HG02588 (cell line): Measurements from ENCODE around the gene ZER1.
A peak's percentile ranks its signal among the peaks of the same experiment; 100 is the strongest.

Source experiments
- ATAC-seq: cut with Tn5 transposase; IDR thresholded peaks from one replicate; pipeline ENCODE4 v1.9.1; 2021; ENCODE audit warnings: mild to moderate bottlenecking, moderate library complexity; ENCODE audit not compliant: unreplicated experiment

ZER1 gene

DNA sequence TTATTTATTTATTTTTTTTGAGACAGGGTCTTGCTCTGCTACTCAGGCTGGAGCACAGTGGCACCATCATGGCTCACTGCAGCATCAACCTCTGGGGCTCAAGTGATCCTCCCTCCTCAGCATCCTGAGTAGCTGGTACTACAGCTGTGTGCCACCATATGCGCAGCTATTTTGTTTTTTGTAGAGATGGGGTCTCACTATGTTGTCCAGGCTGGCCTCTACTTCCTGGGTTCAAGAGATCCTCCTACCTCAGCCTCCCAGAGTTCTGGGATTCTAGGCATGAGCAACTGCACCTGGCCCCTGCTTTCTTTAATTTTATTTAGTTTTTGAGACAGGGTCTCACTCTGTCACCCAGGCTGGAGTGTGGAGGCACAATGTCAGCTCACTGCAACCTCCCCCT is 28.3 kb downstream of the ZER1 start:
- no peak for ATAC-seq

DNA sequence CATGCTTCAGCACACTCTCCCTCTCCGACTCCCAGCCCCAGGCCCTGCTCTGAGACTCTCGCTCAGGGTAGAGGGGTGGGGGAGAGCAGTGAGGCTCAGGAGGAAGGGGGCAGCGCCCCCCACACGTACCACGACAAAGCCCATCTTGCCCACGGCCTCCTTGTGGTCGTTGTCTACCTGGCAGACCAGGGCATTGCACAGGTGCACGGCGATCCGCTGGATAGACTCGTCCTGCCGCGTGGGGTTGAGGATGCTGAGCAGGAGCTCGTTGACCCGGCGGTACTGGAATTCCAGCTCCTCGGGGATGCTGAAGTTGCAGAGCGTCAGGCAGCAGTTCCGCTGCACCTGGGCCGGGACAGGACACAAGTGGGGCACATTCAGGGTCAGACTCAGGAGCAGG is 29.3 kb downstream of the ZER1 start:
- no peak for ATAC-seq

DNA sequence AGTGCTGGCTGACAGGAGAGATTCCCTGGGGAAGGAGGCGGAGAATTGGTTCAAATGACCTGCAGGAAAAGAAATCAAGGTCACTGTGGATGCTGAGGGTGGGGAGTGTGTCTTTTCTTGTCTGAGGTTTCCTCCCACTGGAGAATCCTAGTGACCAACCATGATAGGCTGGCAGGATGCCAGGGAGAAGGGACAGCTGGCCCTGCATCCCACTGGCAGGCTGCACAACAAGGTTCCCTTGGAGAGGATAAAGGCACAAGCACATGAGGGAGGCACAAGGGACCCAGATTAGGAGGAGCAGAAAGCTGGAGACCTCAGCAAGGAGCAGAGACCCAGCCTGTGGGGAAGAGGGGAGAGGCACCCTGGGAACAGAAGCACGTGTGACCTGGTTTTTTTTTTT is 36.4 kb downstream of the ZER1 start:
- no peak for ATAC-seq

DNA sequence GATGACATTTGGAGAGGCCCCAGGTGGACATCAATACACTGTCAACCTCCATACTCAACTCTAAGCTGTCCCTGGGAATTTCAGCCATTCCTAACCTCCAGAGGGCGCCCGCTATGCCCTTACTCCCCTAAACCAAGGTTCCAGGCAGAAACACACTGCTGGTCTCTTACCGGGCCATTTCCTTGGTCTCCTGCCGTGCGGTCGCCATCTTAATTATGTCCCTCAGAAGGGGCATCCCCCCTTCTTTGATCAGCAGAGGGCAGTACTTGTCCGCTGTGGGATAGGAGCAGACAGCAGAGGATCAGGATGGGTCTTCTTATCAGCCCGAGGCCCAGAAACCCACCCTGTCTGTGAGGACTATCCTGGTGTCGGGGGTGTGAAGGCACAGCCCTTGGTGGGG is 38.5 kb downstream of the ZER1 start:
- ATAC-seq = no peak

DNA sequence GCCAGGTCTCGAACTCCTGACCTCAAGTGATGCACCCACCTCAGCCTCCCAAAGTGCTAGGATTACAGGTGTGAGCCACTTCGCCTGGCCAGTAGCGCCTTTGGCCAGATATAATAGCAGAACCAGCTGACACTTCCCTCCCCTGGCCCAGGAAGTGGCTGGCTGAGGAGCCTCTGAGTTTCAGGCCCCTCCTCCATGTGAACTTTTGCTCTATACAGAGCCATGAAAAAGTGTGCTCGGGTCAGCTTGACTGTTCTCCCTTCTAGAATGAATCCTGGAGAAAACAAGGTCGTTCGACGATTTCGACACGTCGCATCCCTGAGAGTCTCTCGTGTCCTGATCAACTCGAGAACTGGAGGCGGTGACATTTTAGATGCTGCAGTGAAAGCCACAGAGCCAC is 39.2 kb downstream of the ZER1 start:
- no peak for ATAC-seq

DNA sequence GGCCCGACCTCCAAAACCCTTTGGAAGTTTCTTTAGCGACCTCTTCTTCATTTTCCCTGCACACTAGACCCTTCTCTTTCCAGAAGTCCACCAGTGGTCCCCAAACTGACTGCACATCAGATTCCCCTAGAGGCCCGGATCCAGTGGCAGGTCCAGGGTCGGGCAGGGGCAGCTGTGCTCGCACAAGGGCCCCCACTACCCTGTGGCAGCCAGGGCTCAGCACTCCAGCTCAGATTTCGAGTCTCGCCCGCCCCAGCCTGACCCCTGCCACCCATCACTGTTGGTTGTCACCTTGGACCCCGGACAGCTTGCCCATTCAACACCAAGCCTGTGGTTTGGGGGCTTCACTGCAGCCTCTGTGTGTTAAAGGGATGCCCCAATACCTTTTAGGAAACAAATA is 40.0 kb downstream of the ZER1 start:
- no peak for ATAC-seq

DNA sequence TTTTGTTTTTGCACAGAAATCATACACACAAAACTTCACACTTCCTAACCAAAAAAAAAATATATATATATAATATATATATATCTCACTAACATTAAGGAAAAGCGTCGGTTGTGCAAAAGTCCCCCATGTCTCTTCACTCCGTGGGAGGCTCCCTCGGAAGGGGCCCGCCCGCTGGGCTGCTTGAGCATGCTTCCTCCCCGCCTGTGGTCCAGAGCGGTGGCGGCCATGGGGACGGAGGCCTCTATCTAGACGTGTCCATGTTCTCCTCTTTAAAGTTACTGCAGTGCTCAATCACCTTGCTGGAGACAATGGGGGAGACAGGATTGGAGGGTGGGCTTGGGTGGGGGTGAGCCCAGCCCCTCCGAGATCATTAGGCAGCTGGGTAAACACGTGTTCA is 40.6 kb downstream of the ZER1 start:
- ATAC-seq = no peak

DNA sequence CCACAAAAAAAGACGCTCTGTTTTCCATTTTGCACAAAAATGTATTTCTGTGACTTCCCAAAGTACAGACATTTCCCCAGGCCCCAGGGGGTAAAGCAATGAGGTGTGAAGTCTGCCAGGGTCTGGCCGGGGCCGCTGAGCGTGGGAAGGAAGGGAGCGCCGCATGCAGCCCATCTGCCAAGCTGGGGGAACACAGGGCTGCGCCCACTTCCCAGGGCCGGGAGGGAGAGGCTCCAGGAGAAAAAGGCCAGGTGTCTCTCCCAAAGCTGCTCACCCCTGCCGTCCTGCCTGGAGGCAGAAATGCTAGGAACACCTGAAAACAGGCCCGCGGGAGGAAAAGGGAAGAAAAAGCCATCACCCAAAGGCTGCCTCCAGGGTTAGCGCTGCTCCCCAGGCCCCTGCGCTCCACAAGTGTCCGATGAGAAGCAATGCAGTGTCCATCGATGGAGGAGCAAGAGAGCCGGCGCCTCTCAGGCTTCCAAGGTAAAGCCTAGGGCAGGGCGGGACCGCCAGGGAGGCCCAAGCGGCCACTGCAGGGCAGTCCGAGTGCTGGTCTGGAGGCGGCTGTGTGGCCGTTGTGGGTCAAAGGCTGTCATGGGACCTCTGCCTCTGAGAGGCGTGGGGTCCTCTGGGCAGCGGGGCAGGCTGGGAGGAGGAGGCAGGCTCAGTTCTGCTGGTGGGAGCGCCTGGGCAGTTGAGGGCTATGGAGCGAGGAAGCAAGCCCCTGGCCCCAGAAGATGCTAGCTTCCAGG is 41.8 kb downstream of the ZER1 start:
- no peak for ATAC-seq

DNA sequence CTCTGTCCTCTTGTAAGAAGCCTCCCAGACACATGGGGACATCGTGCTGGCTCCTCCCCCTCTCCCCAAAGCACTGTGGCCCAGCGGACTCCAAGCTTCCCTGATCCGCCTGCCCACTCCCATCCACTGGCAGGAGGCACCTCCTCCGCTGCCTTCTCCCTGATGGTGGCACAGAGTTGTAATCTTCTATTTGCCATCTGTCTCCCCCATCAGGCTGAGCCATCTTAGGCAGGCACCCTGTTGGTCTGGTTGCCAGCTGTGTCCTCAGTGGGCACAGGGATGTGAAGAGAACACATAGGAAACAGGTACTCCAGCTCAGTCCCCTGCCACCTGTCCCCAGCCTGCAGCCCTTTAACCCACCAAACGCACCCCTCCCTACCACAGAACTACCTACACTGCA is 42.4 kb downstream of the ZER1 start:
- no peak for ATAC-seq

DNA sequence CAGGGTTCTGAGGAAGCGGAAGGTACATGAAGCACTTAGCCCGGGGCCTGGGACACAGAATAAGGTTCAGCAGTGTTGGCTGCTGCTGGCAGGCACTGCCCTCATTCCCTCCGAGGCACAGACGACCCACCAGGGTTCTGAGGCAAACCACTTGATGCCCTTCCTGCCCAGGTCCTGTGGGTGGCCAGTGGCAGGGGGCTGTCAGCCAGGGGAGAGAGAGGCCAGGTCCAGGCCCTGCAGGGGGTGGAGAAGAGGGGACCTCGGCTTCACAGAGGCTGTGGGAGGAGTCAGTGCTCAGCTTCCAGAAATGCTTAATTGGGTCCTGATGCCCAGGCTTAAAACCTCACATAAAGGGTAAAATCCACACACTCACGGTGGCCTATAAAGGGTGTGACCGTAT is 43.4 kb downstream of the ZER1 start:
- ATAC-seq = no peak

DNA sequence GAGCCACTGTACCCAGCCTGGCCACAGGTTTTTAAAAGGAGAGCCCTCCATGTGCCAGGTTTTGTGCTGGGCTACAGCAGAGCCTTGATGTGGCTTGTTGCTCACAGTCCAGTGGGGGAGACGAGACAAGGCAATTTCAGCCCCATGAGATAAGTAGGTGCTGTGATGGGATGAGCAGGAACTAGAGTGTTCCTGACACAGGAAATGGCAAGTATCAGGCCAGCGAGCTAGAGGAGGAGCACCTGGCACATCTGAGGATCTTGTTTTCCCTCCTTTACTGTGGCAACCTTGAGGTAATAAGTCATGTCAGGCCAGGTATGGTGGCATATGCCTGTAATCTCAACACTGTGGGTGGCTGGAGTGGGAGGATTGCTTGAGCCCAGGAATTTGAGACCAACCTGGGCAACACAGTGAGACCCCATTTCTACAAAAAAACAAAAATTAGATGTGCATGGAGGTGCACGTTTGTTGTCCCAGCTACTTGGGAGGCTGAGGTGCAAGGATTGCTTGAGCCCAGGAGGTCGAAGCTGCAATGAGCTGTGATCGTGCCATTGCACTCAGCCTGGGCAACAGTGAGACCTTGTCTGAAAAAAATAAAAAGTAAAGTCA is 44.0 kb downstream of the ZER1 start:
- no peak for ATAC-seq

DNA sequence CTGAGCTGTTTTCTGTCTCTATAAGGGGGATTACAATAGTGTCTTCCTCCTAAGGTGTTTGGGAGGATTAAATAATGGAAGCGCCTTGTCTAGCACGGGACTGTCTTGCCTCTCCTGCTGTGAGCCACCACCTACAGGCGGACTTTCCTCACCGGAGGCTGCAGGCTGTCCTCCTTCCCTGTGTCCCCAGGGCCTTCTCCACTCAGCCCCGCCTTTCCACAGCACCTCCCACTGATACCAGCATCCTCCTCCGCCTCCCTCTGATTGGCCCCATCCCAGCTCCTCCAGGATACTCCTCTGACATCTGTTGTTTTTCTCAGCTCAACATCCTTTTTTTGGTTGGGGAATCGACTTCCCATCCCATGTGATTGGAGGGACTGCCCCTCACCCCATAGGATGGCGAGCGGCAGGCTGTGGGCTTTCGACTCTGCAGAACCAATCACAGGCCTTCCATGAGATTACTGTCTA is 46.9 kb downstream of the ZER1 start:
- ATAC-seq = no peak

DNA sequence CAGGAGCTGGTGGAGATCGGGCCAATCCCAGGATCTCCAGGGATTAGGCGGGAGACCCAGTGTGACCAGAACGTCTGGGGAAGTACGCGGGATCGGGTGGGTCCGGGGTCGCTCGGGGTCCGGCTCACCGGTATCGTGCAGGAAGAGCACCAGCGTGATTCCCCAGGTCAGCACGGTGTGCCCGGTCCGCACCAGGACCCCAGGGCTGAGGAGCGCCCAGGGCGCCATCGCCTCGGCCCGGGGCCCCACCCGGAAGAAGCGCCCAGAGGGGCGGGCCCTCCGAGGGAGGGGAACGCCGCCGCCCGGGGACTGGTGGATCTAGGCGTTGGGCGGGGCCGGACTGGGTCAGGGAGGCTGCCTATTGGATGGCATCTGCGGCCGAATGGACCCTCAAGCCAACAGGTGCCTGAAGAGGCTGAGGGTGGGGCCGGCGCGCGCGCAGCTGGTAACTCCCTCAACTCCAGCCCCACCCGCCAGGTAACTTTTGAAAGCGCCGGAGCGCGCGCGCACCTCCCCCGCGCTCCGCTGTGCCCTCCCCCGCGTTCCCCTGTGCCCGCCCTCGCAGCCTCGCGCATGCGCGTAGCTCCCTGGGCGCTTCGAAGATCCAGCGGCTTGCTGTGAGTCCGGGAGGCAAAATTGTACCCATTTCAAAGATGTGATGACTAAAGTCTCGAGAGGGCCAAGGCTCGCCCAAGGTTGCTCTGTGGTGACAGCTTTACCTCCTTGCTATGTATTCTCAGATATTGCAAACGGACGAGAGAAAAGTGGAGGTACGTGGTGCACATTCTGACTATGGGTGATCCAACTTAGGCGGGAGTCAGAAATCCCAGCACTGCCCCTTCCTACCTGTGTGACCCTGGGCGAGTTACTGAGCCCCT is 47.6 kb downstream of the ZER1 start, which contains the start of gene ZDHHC12:
ZDHHC12 (minus strand) TSS at position 262 of the 878 bp plus-strand sequence; CDS start at position 228, 34 bp downstream.
- peak; percentile 90 for ATAC-seq

DNA sequence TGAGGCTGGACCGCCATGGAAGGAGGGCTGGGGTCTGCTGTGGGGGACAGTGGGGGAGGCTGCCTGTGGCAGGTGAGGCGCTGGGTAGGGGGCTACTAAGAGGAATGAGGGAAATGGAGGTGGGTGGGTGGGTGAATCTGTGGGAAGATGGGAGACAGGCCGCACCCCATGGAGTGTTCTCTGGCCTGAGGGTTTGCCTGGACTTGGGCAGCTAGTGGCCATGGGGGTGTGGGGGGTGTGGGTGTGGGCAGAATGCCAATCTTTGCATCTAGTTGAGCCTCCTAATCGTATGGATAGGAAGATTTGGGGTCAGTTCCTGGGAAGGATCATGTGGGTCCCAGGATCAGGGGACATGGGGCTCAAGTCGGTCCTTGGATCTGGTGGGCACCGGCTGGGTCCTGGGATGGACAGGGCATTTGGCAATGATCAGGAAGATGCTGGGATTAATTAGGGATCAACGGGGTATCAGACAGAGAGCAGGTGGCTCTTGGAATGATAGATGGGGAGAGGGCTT is 48.3 kb downstream of the ZER1 start:
- no peak for ATAC-seq

DNA sequence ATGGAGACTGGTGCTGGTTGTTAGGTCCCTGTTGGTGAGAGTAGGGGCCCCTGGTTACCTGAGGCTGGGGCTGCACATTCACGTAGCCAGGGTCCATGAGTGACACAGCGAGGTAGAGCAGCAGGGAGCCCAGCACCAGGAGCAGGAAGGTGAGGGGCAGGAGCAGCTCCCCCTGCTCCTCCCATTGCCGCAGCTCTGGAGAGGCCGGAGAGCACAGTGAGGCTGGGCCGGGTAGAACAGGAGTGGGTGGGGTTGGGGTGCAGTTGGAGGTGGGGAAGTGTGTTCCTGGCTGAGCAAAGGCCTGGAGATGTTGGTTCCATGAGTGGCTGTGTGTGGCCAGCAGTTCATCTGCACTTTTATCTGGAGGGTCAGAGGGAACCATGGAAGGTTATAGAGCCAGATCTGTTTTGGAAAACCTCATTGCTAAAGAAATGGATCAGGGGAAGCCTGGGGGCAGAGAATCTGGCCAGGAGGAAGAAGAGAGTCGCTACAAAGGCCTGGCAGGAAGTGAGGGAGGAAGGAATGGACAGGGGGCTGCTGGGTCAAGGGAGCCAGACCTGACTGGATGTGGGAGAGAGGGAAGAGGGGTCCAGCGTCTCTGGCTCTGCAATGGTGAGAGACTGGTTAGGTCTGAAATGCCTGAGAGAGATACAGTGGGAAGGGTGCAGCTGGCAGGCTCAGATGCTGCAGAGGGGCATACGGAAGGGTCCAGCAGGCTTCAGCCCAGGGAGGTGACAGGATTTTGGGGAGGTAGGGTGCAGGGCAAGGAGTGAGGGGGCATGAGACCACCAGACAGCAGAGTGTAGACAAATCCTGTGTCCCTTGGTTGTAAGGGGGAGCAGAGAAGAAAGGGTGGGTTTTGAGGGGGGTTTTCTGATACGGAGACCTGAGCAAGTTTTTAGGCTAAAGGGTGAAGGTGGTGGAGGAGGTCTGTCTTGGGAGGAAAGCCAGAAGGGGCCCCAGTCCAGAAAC is 49.1 kb downstream of the ZER1 start:
- ATAC-seq = no peak

DNA sequence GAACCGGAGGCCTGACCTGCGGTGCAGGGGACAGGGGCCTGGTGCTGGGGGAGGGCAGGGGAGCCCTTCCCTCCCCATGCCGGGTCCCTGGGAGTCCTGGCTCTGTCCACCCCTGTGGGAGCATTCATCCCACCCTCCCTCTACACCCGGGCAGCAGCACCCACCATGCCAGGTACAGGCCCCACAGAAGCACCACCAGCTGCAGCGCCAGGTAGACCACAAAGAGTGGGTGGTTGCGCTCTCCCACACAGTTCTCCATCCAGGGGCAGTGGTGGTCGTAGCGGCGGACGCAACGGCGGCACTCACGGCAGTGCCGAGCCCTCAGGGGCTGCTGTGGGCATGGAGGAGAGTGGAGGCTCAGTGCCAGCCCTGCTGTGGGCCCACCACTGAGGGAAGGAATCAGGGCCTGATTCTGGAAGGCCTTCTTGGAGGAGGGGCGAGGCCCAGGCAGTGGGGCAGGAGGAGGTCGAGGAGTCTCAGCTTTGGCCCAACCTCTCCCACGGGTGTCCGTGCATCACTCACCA is 50.2 kb downstream of the ZER1 start:
- ATAC-seq = no peak

DNA sequence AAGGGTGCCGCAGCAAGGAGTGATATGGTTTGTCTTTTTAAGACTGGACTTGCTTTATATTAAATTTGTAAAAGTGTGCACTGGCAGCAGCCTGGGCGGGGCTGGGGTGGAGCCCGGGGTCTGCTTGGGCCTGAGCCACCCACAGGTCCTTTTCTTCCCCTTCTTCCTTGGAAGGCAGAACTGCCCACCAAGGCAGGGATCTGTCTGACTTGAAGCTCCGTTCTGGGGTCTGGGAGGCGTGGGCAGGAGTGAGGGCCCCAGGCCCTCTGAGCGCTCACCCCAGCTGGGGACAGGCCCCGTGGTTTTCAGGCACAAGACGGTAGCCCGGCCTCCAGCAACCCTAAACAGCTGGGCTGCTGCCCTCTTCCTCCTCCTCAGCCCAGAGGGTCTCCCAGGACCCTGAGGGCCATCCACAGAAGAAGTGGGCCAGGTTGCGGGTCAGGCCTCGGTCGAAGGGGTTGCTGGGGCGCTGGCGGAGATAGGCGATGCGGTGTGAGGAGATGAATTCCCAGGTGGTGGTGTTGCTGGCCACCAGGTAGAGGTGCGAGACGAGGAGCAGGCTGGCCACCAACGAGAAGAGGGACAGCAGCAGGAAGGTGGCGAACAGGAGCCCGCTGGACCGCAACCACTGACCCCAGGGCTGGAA is 50.8 kb downstream of the ZER1 start:
- ATAC-seq = no peak

DNA sequence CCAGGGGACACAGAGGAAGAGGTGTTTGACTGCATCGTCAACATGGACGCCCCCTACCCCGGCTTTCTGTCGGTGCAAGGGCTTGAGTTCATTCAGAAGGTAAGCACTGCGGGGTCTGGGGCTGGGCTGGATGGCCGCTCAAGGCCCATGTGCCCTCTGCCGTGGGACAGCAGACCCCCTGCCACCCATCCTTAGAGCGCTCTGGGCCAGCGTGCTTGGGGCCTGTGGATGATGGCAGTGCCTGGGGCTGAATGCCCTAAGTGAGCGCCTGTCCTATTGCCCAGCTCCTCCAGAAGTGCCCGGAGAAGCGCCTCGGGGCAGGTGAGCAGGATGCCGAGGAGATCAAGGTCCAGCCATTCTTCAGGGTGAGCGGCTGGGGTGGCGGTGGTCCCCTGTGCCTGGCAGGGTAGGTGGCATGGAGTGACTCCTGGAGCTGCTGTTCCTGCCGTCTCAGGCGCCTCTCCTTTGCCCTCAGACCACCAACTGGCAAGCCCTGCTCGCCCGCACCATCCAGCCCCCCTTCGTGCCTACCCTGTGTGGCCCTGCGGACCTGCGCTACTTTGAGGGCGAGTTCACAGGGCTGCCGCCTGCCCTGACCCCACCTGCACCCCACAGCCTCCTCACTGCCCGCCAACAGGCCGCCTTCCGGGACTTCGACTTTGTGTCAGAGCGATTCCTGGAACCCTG is 51.7 kb downstream of the ZER1 start:
- no peak for ATAC-seq

DNA sequence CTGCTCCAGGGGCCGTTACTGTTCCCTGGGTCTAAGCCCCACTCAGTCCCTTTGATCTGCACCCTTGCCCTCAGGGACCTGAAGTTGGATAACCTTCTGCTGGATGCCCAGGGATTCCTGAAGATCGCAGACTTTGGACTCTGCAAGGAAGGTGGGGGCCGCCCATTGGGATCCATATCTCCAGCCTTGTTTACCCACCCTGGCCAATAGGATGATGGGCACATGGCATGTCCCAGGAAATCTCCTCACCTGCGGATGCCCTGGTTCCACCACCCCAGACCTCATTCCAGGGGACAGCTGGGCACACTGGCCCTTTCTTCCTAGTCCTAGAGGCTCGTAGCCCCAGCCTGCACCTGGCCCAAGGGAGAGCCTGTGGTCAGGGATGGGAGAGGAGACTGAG is 53.3 kb downstream of the ZER1 start:
- ATAC-seq = no peak
